MM.1S (cell line): ENCODE results near the gene NRXN3.

ENCODE experiments used
- DNase-seq: peaks from one replicate; pipeline ENCODE4 v3.0.0-alpha.2; 2015
- H2AFZ ChIP-seq: fragments of 300-600 bp; sonication (generic); 2 replicates; pipeline ENCODE4 v1.6.0; 2016; ENCODE audit warnings: antibody characterized with exemption, low read length
- H3F3A ChIP-seq: fragments of 300-600 bp; sonication (generic); 2 replicates; pipeline ENCODE4 v1.6.1; 2016; ENCODE audit warnings: mild to moderate bottlenecking, antibody characterized with exemption, low read length, moderate library complexity, mixed read lengths; ENCODE audit not compliant: insufficient read depth
- H3K27ac ChIP-seq: fragments of 300-600 bp; sonication (generic); 2 replicates; pipeline ENCODE4 v1.5.1; 2016; ENCODE audit warnings: mild to moderate bottlenecking, low read length
- H3K27me3 ChIP-seq: fragments of 300-600 bp; sonication (generic); replicated peaks from 2 replicates; pipeline ENCODE4 v1.6.0; 2016; ENCODE audit warnings: low read length; ENCODE audit not compliant: insufficient read depth
- H3K36me3 ChIP-seq: fragments of 300-600 bp; sonication (generic); replicated peaks from 2 replicates; pipeline ENCODE4 v1.6.1; 2016; ENCODE audit warnings: mild to moderate bottlenecking, low read length, mixed read lengths; ENCODE audit not compliant: insufficient read depth
- H3K4me1 ChIP-seq: fragments of 300-600 bp; sonication (generic); 2 replicates; pipeline ENCODE4 v1.6.1; 2016; ENCODE audit warnings: low read length, mixed read lengths
- H3K4me2 ChIP-seq: fragments of 300-600 bp; sonication (generic); 2 replicates; pipeline ENCODE4 v1.6.0; 2016; ENCODE audit warnings: low read depth, low read length
- H3K4me3 ChIP-seq: fragments of 300-600 bp; sonication (generic); 2 replicates; pipeline ENCODE4 v1.5.1; 2016; ENCODE audit warnings: low read length, mixed read lengths
- H3K79me2 ChIP-seq: fragments of 300-600 bp; sonication (generic); 2 replicates; pipeline ENCODE4 v1.6.1; 2016; ENCODE audit warnings: mixed run types, low read length, mixed read lengths
- H3K9ac ChIP-seq: fragments of 300-600 bp; sonication (generic); 2 replicates; pipeline ENCODE4 v1.6.1; 2016; ENCODE audit warnings: low read length, mixed read lengths
- H3K9me2 ChIP-seq: fragments of 300-600 bp; sonication (generic); replicated peaks from 2 replicates; pipeline ENCODE4 v1.6.1; 2016; ENCODE audit warnings: mild to moderate bottlenecking, low read length, mixed read lengths; ENCODE audit not compliant: insufficient read depth
- H3K9me3 ChIP-seq: fragments of 300-600 bp; sonication (generic); replicated peaks from 2 replicates; pipeline ENCODE4 v1.6.1; 2016; ENCODE audit warnings: mild to moderate bottlenecking, low read length, mixed read lengths; ENCODE audit not compliant: insufficient read depth
- H4K20me1 ChIP-seq: fragments of 300-600 bp; sonication (generic); 2 replicates; pipeline ENCODE4 v1.6.1; 2016; ENCODE audit warnings: mild to moderate bottlenecking, low read length, moderate library complexity, mixed read lengths; ENCODE audit not compliant: insufficient read depth
- CTCF ChIP-seq: fragments of 300-600 bp; sonication (generic); IDR thresholded peaks from 2 replicates; pipeline ENCODE4 v1.5.1; 2016; ENCODE audit warnings: antibody characterized with exemption, low read length, mixed read lengths
- EZH2 ChIP-seq: fragments of 300-600 bp; sonication (generic); optimal IDR thresholded peaks from 2 replicates; pipeline ENCODE3; 2017; ENCODE audit warnings: low read depth, mild to moderate bottlenecking, antibody characterized with exemption, low read length, mixed read lengths
- EZH2phosphoT487 ChIP-seq: fragments of 300-600 bp; sonication (generic); IDR thresholded peaks from 2 replicates; pipeline ENCODE4 v1.6.1; 2018; ENCODE audit warnings: antibody characterized with exemption, low read length

NRXN3 gene

DNA sequence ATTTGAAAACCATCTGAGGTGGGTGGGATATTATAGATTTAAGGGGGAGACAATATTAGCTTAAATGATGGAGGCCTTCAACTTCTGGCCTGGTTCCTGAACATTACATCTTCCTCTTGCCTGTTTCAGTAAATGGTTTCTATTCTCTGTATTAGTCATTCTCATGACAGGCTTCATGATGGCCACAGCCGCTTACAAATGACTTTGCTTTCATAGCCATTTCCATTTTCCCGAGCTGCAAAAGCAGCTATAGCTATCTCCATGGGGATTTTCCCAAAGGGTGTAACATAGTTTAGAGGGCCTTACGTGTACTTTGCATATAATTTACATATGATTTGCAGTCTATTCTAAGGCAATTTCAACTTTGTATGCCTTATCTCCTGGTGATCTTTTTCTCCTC is 121.8 kb downstream of the NRXN3 start:
- no peaks in the 10 kb centered on the region for H3F3A ChIP-seq
- H3K9ac ChIP-seq = no peak overlapping the region
- TF ChIP-seq CTCF (no peak), EZH2 (no peak), EZH2phosphoT487 (no peak)
- H2AFZ ChIP-seq = no peak overlapping the region
- H3K4me3 ChIP-seq = no peak overlapping the region
- H3K27ac ChIP-seq = no peak overlapping the region
- H4K20me1 ChIP-seq = no peaks in the 10 kb centered on the region
- no peak for DNase-seq
- H3K9me3 ChIP-seq = no peaks in the 10 kb centered on the region
- no peaks in the 10 kb centered on the region for H3K79me2 ChIP-seq
- H3K9me2 ChIP-seq = no peaks in the 10 kb centered on the region
- no peaks in the 10 kb centered on the region for H3K4me1 ChIP-seq
- no peaks in the 10 kb centered on the region for H3K36me3 ChIP-seq
- H3K27me3 ChIP-seq = no peaks in the 10 kb centered on the region
- no peak overlapping the region for H3K4me2 ChIP-seq

- H3K9me3 ChIP-seq = no peaks in the 10 kb centered on the region
- H4K20me1 ChIP-seq = no peaks in the 10 kb centered on the region
- H3K4me1 ChIP-seq = no peaks in the 10 kb centered on the region
- no peak for DNase-seq
- H3K4me3 ChIP-seq = no peak overlapping the region
- no peak for TF ChIP-seq EZH2phosphoT487
- no peak for TF ChIP-seq EZH2
- TF ChIP-seq CTCF = no peak
- H3K27ac ChIP-seq = no peak overlapping the region
- H3K9ac ChIP-seq = no peak overlapping the region
- no peaks in the 10 kb centered on the region for H3K27me3 ChIP-seq
- H2AFZ ChIP-seq = no peak overlapping the region
- no peak overlapping the region for H3K4me2 ChIP-seq
- no peaks in the 10 kb centered on the region for H3K79me2 ChIP-seq
- no peaks in the 10 kb centered on the region for H3K9me2 ChIP-seq
- H3F3A ChIP-seq = no peaks in the 10 kb centered on the region
- no peaks in the 10 kb centered on the region for H3K36me3 ChIP-seq
Measured at GRCh38 chr14:78297858-78298257, 127.7 kb downstream of the NRXN3 start.

DNA sequence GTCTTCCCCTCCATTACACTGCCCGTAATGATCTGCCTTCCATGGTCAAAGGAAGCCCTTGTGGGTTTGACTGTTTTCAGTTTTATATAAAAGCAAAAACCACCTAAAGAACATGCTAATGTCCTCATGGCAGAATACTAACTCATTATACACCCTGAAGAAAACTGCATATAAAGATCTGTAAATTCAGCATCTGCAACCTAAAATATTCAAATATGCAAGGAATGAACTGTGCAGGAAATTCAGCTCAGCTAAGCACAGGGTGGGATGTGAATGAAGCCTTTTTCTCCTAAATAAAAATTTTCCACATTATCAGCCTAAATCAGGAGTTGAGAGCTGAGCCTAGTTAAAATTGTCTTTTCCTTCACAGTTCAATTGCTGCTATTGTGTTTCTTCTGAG is 128.1 kb downstream of the NRXN3 start:
- no peaks in the 10 kb centered on the region for H3K4me1 ChIP-seq
- no peaks in the 10 kb centered on the region for H3K36me3 ChIP-seq
- H3K4me2 ChIP-seq = no peak overlapping the region
- H4K20me1 ChIP-seq = no peaks in the 10 kb centered on the region
- no peak for TF ChIP-seq CTCF
- no peak for TF ChIP-seq EZH2phosphoT487
- no peak for TF ChIP-seq EZH2
- no peak for DNase-seq
- H3F3A ChIP-seq = no peaks in the 10 kb centered on the region
- H3K9me3 ChIP-seq = no peaks in the 10 kb centered on the region
- H3K9me2 ChIP-seq = no peaks in the 10 kb centered on the region
- no peaks in the 10 kb centered on the region for H3K27me3 ChIP-seq
- H3K27ac ChIP-seq = no peak overlapping the region
- no peak overlapping the region for H3K9ac ChIP-seq
- H3K4me3 ChIP-seq = no peak overlapping the region
- H2AFZ ChIP-seq = no peak overlapping the region
- no peaks in the 10 kb centered on the region for H3K79me2 ChIP-seq
